K562 (cell line): ENCODE results near the gene RBM15. TPM values are rescaled to one million over a fixed set of nuclear protein-coding genes. Genes with fewer than 3 reads are reported as not detected.
A peak's percentile ranks its signal among the peaks of the same experiment; 100 is the strongest.

Experiments
- CBFA2T3 ChIP-seq: fragments of 450-650 bp; IDR thresholded peaks from 2 replicates; pipeline ENCODE4 v1.6.1; 2017
- CTBP1 ChIP-seq: fragments of 450-650 bp; IDR thresholded peaks from 2 replicates; pipeline ENCODE4 v1.6.1; 2016; ENCODE audit warnings: borderline replicate concordance
- DPF2 ChIP-seq: fragments of 450-650 bp; IDR thresholded peaks from 2 replicates; pipeline ENCODE4 v1.6.1; 2016
- FOSL1 ChIP-seq: fragments of 200-800 bp; sonication (Bioruptor generic); conservative IDR thresholded peaks from 2 replicates; pipeline ENCODE4 v1.6.1; 2016; ENCODE audit warnings: missing genetic modification characterization, missing compliant biosample characterization
- GTF2E2 ChIP-seq: fragments of 200-800 bp; sonication (Bioruptor generic); IDR thresholded peaks from 2 replicates; pipeline ENCODE4 v1.6.1; 2016; ENCODE audit warnings: missing genetic modification characterization, missing compliant biosample characterization
- HES1 ChIP-seq: fragments of 450-650 bp; IDR thresholded peaks from 2 replicates; pipeline ENCODE4 v1.6.1; 2016; ENCODE audit warnings: low read depth, mild to moderate bottlenecking, moderate library complexity
- MEF2D ChIP-seq: conservative IDR thresholded peaks from 2 replicates; pipeline ENCODE4 v1.6.1; 2016; ENCODE audit warnings: low read depth, missing genetic modification characterization, missing compliant biosample characterization
- NFATC3 ChIP-seq: fragments of 450-650 bp; IDR thresholded peaks from 2 replicates; pipeline ENCODE4 v1.6.1; 2017; ENCODE audit warnings: mild to moderate bottlenecking
- NR2C1 ChIP-seq, 2 experiments: fragments of 450-650 bp; IDR thresholded peaks; 2 replicates each; pipeline ENCODE4 v1.6.1; 2017; ENCODE audit warnings: mild to moderate bottlenecking in 2 of 2, antibody characterized with exemption in 1 of 2, inconsistent platforms in 1 of 2, missing compliant biosample characterization in 1 of 2, missing genetic modification characterization in 1 of 2
- PHF21A ChIP-seq: fragments of 450-650 bp; IDR thresholded peaks from 2 replicates; pipeline ENCODE4 v1.6.1; 2017; ENCODE audit warnings: low read depth, borderline replicate concordance
- SMARCA4 ChIP-seq: fragments of 450-650 bp; IDR thresholded peaks from 2 replicates; pipeline ENCODE4 v1.6.1; 2016
- SMARCE1 ChIP-seq: fragments of 450-650 bp; IDR thresholded peaks from 2 replicates; pipeline ENCODE4 v1.7.1; 2016; ENCODE audit warnings: mild to moderate bottlenecking
- TBL1XR1 ChIP-seq, 2 experiments: IDR thresholded peaks; 2 replicates each; pipeline ENCODE4 v1.6.1; 2012; ENCODE audit warnings: improper control_type of control experiment in 2 of 2, low read length in 2 of 2, mild to moderate bottlenecking in 1 of 2
- TEAD4 ChIP-seq, 2 experiments: sonication (generic) in 1 of 2; formaldehyde crosslinking in 1 of 2; IDR thresholded peaks; 2 replicates each; pipeline versions ENCODE4 v1.6.1 to v1.8.0; 2012 to 2022; ENCODE audit warnings: borderline replicate concordance in 1 of 2, inconsistent platforms in 1 of 2, low read length in 1 of 2, mild to moderate bottlenecking in 1 of 2, missing genetic modification reagents in 1 of 2
- ZBTB2 ChIP-seq: fragments of 450-650 bp; IDR thresholded peaks from 2 replicates; pipeline ENCODE4 v1.6.1; 2016; ENCODE audit warnings: antibody characterized with exemption
- ZEB2 ChIP-seq: fragments of 450-650 bp; IDR thresholded peaks from 2 replicates; pipeline ENCODE4 v1.6.1; 2016
- ZNF212 ChIP-seq: fragments of 450-650 bp; formaldehyde crosslinking; IDR thresholded peaks from 2 replicates; pipeline ENCODE4 v1.4.0; 2020; ENCODE audit warnings: mild to moderate bottlenecking
- ZNF263 ChIP-seq: sonication (generic); formaldehyde crosslinking; IDR thresholded peaks from 2 replicates; pipeline ENCODE4 v1.8.0; 2022; ENCODE audit warnings: mild to moderate bottlenecking, missing genetic modification reagents, borderline replicate concordance
- ZNF766 ChIP-seq: fragments of 200-800 bp; sonication (Bioruptor generic); conservative IDR thresholded peaks from 2 replicates; pipeline ENCODE4 v1.6.1; 2016; ENCODE audit warnings: missing genetic modification characterization, missing compliant biosample characterization
- polyA plus RNA-seq, 8 experiments: library from polyadenylated mRNA; depleted of rRNA in 4 of 8; stranded (reverse) in 5 of 8; unstranded in 3 of 8; fragments of >200 nt; fragmentation: Nextera tagmentation in 2 of 8; fragmentation: Illumina TruSeq in 1 of 8; extraction: Ambion mirVana in 2 of 8; extraction: Trizol in 1 of 8; gene quantifications; 2 replicates each; pipeline versions ENCODE4 v1.2.1 to v1.2.3, GENCODE V29; 2011 to 2014; ENCODE audit warnings: inconsistent platforms in 1 of 8, missing spikeins in 1 of 8
- total RNA-seq, 7 experiments: library from RNA; depleted of rRNA in 6 of 7; stranded (reverse); fragments of >200 nt in 6 of 7; fragmentation: Illumina TruSeq in 2 of 7; extraction: Trizol in 2 of 7; gene quantifications; 2 replicates each; pipeline versions ENCODE4 v1.2.1 to v1.2.3, GENCODE V29; 2011 to 2021; ENCODE audit warnings: low replicate concordance in 1 of 7

Gene RBM15
- total and polyA plus RNA-seq, 9 of the 15 experiments (the other 6 are each of a cell fraction or from before 2014, with no cell fraction given), result 2.4 to 63.4 (median 28.2) TPM

DNA sequence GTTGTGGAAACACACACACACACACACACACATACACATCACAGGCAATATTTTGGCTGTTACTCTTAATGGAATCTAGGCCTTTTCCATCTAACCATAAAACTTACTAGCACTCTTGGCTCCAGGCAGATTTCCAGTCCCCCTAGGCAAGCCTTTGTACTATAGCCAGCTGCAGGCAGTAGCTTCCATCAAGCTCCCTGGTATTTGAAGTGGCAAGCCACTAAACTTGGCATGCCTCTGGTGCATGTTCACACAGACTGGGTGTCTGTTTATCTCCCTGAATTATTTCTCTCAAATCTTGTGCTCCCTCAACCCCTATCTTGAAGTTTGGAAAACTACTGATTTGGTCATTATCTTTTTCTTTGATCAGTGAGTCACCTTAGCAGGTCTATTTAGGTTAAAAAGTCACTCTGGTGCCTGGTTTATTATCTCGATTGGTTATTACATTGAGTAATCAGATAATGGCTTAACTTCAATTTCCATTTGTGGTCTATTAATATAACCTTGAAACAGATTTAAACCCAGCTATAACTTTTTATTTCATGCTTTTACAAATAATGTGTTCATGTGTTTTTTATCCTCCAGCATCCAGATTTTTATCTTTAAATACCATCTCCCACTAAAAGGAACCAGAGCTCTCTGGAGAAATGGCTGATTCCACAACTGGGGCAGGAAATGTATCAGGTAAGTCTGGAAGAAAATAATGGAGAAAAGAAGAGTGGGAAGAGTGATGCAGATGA is 2.7 kb upstream of the RBM15 start (continued):
- TF ChIP-seq SMARCE1, result peak; percentile 96
- TF ChIP-seq CTBP1, result peak; percentile 56; the same call in 1 of the 2 replicates
- TF ChIP-seq TEAD4 (IDR thresholded peaks at IDR 0.05; ENCODE audit: low read length), result peak; percentile 61; the same call in 1 of the 2 replicates
- TF ChIP-seq TEAD4 (CRISPR knock-in tag; IDR thresholded peaks at IDR 0.05; ENCODE audit: borderline replicate concordance), result no peak
- no peak for TF ChIP-seq NR2C1 (IDR thresholded peaks at IDR 0.05)
- TF ChIP-seq NR2C1 (tag; IDR thresholded peaks at IDR 0.05), result 0 out of 2 replicates have a peak, but pooled peaks have one; percentile 14
- TF ChIP-seq DPF2, result peak; percentile 90
- peak; percentile 65 for TF ChIP-seq CBFA2T3
- peak; percentile 60; the same call in 1 of the 2 replicates for TF ChIP-seq MEF2D
- TF ChIP-seq ZNF212 (CRISPR knock-in tag), result no peak
- no peak for TF ChIP-seq PHF21A
- TF ChIP-seq ZBTB2, result no peak
- TF ChIP-seq NFATC3, result 0 out of 2 replicates have a peak, but pooled peaks have one; percentile 12
- 0 out of 2 replicates have a peak, but pooled peaks have one; percentile 50 for TF ChIP-seq ZNF766 (CRISPR knock-in tag)
- TF ChIP-seq TBL1XR1 (IDR thresholded peaks at IDR 0.05; ENCODE audit: low read length in 2 of 2), result 0 out of 4 replicates have a peak, but pooled peaks have one; percentile 37 to 63
- peak; percentile 98 for TF ChIP-seq FOSL1 (tag)
- TF ChIP-seq HES1, result peak; percentile 29; the same call in 1 of the 2 replicates
- peak; percentile 89 for TF ChIP-seq SMARCA4
- TF ChIP-seq ZNF263, result no peak
- TF ChIP-seq GTF2E2 (tag), result no peak
- TF ChIP-seq ZEB2, result peak; percentile 60; the same call in 1 of the 2 replicates
- TF ChIP-seq, all 486 proteins: peak for 32
